Measurements from ENCODE around the gene TOR2A. TPM values are rescaled to one million over a fixed set of nuclear protein-coding genes. Genes with fewer than 3 reads are reported as not detected.

Gene TOR2A
- total and polyA plus RNA-seq, 5 experiments from 2014 or later: 9.8 to 24.7 (median 18.1) TPM

DNA sequence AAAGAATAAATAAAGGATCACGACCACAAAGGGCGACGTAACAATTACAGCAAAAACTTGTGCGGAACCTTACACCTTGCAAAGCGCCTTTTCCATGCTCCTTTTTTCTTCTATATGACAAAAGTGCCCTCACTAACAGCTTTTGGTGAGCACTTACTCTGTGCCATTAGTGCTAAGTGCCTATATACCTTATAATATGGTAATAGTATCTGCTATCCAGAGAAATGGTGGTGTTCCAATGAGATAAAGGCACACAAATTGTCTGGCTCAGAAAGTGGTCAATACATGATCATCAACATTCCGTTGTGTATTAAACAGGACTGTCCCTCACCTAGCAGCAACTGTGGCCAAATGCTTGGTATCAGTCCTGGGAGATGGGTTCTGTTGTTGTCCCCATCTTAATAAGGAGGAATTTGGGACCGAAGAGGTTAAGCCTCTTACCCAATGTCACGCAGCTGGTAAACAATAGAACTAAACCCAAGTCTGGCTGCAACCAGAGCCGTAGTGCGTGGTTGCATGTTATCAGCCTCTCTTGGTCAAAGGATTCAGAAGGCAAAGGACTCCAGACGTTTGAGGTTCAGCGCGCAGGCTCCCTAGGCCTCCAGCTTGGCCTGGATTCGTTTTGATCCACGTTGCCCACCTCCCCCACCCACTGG is 564 bp upstream of the TOR2A start:
- POLR2A ChIA-PET: interaction anchor here (1.0 to 3.8 kb wide), 27 partner anchors 8 to 540 kb away, joined by 3 to 54 read pairs (median 5); partner anchors contain the start of genes CDK9, GOLGA2, LRSAM1 and PTRH1
- ATAC-seq (no peak), DNase-seq (no peak)
- Mint-ChIP-seq H3K36me3 (peaks cover 4 to 28% (median 7%) of the 10 kb centered on the region in 3 donors), H3K4me3 (peak overlapping the region; percentile 80 to 98 (median 96)), H3K27me3 (peaks cover 0 to 1% (median 0%) of the 10 kb centered on the region in 5 donors), H3K27ac (peak overlapping the region; percentile 82 to 98 (median 94)), H3K4me1 (peaks cover 7 to 20% (median 14%) of the 10 kb centered on the region in 4 donors), H3K9me3 (no peaks in the 10 kb centered on the region)

DNA sequence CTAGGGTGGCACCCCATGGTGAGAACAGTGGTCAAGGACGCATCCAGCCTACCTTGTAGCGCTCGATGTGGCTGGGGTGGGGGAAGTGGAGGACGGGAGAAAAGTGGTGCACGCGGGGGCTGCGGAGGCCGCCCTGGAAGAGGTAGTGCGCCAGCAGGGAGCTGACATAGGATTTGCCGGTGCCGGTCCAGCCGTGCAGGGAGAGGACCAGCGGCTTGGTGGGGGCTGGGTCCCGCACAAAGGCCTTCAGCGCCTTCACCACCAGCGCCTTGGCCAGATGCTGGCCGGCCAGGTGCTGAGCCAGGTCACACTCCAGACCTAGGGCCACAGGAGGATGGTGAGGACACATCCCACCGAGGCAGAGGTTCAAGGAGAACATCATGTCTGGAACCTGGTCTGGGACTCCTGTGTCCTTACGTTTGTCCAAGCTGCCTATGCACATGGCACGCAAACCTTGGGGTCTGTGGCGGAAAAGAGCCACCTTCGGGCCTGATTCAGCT is 797 bp downstream of the TOR2A start:
- DNase-seq: peak in 1 of 10 donors; percentile 13
- ATAC-seq: no peak
- peak overlapping the region in 9 of 10 donors; percentile 56 to 98 (median 92) for H3K27ac Mint-ChIP-seq
- H3K9me3 Mint-ChIP-seq: no peaks in the 10 kb centered on the region
- peaks cover 4 to 19% (median 6%) of the 10 kb centered on the region in 3 donors for H3K36me3 Mint-ChIP-seq
- H3K4me1 Mint-ChIP-seq: peaks cover 9 to 20% (median 14%) of the 10 kb centered on the region in 4 donors
- H3K4me3 Mint-ChIP-seq: peak overlapping the region; percentile 78 to 98 (median 86)
- peaks cover 0 to 1% (median 0%) of the 10 kb centered on the region in 5 donors for H3K27me3 Mint-ChIP-seq
- POLR2A ChIA-PET: interaction anchor here (0.8 to 3.8 kb wide), 29 partner anchors 10 to 541 kb away, joined by 3 to 54 read pairs (median 5); partner anchors contain the start of genes CDK9, GOLGA2, LRSAM1 and PTRH1

DNA sequence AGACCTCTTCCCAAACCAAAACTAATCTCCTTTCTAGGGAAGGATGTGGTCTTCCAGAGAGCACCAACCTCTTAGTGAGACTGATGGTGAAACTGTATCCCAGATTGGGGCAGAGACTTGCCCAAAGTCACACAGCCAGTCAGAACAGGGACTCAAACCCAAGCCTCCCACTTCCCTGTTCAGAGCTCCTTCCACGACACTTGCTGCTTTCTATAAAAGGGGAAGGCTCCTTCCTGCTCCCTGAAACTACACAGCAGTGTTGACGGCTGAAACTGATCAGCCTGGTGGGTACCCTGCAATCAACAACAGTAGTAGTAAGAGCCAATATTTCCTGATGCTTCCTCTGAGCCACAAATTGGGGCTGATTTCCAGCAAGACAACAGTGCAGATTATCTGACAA is 1.5 kb downstream of the TOR2A start:
- peaks cover 9 to 20% (median 14%) of the 10 kb centered on the region in 4 donors for H3K4me1 Mint-ChIP-seq
- peaks cover 3 to 13% (median 4%) of the 10 kb centered on the region in 3 donors for H3K36me3 Mint-ChIP-seq
- POLR2A ChIA-PET: no interaction called here
- H3K4me3 Mint-ChIP-seq: peak overlapping the region; percentile 39 to 97 (median 76)
- H3K27me3 Mint-ChIP-seq: peaks cover 0 to 1% (median 0%) of the 10 kb centered on the region in 5 donors
- peak overlapping the region in 7 of 10 donors; percentile 37 to 98 (median 84) for H3K27ac Mint-ChIP-seq
- H3K9me3 Mint-ChIP-seq: no peaks in the 10 kb centered on the region
- no peak for ATAC-seq
- DNase-seq: no peak

DNA sequence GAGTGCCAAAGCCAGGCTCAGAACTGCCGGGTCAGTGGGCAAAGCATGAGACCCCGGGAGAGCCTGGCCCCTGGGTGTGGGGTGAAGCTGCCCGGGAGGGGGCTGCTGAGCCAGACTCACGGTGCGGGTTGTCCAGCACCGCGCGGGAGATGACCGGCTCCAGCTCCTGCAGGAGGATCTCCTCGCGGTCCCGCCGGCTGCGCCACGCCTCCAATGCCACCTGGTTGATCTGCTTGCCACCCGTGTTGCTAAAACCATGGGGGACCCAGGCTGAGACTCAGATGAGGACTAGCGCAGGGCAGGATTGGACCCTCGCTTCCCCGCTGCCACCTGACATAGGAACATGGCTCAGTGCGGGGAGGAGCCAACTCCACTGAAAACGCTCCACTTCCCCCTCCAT is 2.6 kb downstream of the TOR2A start:
- Mint-ChIP-seq H3K4me1 (peaks cover 9 to 20% (median 14%) of the 10 kb centered on the region in 4 donors), H3K4me3 (no peak overlapping the region), H3K27ac (peak overlapping the region in 1 of 10 donors; percentile 59), H3K27me3 (peaks cover 0 to 1% (median 0%) of the 10 kb centered on the region in 5 donors), H3K9me3 (no peaks in the 10 kb centered on the region), H3K36me3 (peaks cover 0 to 5% (median 0%) of the 10 kb centered on the region in 3 donors)
- ATAC-seq (no peak), DNase-seq (no peak)
- POLR2A ChIA-PET: interaction anchor here (0.7 kb wide), 1 partner anchor 15 kb away, joined by 3 read pairs; no protein-coding TSS in a partner anchor

DNA sequence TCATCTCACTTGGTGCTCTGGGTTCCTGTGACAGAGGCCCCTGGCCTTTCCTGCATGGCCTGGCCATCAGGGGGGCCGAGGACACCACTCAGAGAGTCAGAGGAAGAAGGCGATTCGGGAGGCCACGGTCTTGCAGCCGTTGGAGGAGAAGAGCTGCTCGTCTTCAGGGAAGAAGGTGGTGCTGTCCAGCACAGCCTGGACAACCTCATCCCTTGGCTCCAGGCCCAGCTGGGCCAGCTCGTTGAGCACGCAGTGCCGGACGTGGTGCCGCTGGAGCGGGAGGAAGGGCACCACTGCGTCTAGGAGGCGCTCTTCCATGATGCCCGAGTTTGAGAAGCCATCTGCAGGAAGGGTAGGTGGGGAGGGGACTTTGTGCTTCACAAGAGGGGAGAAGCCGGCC is 3.2 kb downstream of the TOR2A start:
- DNase-seq (no peak), ATAC-seq (no peak)
- POLR2A ChIA-PET: interaction anchor here (0.7 kb wide), 1 partner anchor 15 kb away, joined by 3 read pairs; no protein-coding TSS in a partner anchor
- Mint-ChIP-seq H3K4me1 (peaks cover 9 to 17% (median 14%) of the 10 kb centered on the region in 4 donors), H3K27ac (peak overlapping the region in 1 of 10 donors; percentile 62), H3K4me3 (no peak overlapping the region), H3K9me3 (no peaks in the 10 kb centered on the region), H3K27me3 (peaks cover 0 to 1% (median 0%) of the 10 kb centered on the region in 5 donors), H3K36me3 (peaks cover 0 to 5% (median 0%) of the 10 kb centered on the region in 3 donors)

DNA sequence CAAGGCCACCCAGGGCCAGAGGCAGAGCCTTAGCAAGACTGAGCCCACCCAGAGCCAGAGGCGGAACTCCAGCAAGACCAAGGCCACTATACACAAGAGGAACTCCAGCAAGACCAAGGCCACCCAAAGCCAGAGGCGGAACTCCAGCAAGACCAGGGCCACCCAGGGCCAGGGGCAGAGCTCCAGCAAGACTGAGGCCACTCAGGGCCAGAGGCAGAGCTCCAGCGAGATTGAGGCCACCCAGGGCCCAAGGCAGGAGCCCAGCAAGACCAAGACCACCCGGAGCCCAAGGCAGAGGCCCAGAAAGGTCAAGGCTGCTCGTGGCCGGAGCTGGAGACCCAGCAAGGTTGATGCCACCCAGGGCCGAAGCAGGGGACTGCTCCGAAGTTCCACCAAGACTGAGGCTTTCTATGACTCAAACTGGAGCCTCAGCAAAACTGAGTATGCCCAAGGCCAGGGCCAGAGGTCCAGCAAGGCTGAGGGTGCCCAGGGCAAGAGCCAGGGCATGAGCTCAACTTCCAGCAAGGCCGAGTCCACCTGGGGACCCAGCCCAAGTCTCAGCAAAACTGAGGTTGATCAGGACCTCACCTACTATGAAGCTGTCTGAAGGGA is 4.2 kb downstream of the TOR2A start:
- no peak for DNase-seq
- H3K27ac Mint-ChIP-seq: peak overlapping the region in 4 of 10 donors; percentile 11 to 55 (median 46)
- peaks cover 0 to 1% (median 0%) of the 10 kb centered on the region in 5 donors for H3K27me3 Mint-ChIP-seq
- no peak for ATAC-seq
- POLR2A ChIA-PET: interaction anchor here (0.6 to 0.8 kb wide), 2 partner anchors 100 to 139 kb away, joined by 4 to 5 read pairs; no protein-coding TSS in a partner anchor
- H3K4me1 Mint-ChIP-seq: peaks cover 9 to 17% (median 14%) of the 10 kb centered on the region in 4 donors
- peaks cover 0 to 5% (median 0%) of the 10 kb centered on the region in 3 donors for H3K36me3 Mint-ChIP-seq
- H3K9me3 Mint-ChIP-seq: no peaks in the 10 kb centered on the region
- H3K4me3 Mint-ChIP-seq: no peak overlapping the region

DNA sequence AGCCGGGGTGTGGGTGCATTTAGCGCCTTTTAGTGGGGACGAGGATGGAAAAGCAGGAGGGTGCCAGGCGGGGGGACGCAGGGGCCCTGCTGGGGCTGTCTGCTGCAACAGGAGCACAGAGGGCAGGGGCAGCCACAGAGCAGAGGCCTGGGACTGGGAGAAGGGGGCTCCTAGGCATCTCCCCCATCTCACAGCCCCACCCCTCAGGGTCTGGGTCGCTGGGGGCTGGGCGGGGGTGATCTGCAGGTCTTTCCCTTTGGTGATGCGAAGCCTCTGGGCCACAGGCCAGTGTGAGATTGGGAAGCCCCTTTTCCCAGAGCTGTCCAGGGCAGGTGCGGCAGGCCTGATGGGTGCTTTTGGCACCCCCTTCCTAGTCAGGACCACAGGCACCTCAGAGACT is 4.8 kb downstream of the TOR2A start:
- peaks cover 0 to 5% (median 0%) of the 10 kb centered on the region in 3 donors for H3K36me3 Mint-ChIP-seq
- POLR2A ChIA-PET: no interaction called here
- H3K4me1 Mint-ChIP-seq: peaks cover 8 to 12% (median 10%) of the 10 kb centered on the region in 4 donors
- H3K27me3 Mint-ChIP-seq: peaks cover 0 to under 1% (median 0%) of the 10 kb centered on the region in 5 donors
- no peak overlapping the region for H3K4me3 Mint-ChIP-seq
- no peaks in the 10 kb centered on the region for H3K9me3 Mint-ChIP-seq
- ATAC-seq (no peak), DNase-seq (no peak)
- H3K27ac Mint-ChIP-seq: peak overlapping the region in 2 of 10 donors; percentile 53 to 55

DNA sequence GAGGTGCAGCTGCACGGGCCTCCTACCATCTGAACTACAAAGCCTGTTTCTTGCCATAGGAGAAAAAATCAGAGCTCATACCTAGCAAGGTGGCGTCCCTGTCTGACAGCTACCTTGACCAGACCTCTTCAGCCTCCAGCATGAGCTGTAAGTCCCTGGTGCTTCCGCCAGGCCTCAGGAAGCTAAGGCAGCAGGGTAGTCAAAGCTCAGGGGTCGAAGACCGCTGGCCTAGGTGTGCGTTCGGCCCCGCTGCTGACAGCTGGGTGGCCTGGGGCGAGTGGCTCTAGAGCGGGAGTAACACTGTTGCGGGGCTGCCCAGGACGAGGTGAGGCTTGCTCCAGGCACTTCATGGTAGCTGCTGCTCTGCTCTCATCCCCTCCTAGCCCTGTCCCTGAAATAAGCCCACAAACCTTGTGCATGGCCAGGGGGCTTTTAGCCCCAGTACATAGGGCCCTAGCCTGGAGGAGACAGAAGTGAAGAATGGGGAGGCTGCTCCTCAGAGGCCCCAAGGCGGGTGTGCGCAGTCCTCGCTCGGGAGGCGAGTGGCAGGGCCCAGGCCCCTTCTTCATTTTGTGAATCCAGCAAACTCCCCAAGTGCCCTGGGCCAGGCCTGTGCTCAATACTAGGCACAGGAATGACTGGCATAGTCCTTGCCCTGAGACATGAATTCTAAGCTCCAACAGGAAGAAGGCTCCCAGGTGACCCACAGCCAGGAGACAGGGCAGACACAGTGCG is 5.4 kb downstream of the TOR2A start:
- Mint-ChIP-seq H3K36me3 (peaks cover 0 to 5% (median 0%) of the 10 kb centered on the region in 3 donors), H3K27me3 (no peaks in the 10 kb centered on the region), H3K9me3 (no peaks in the 10 kb centered on the region), H3K4me1 (peaks cover 8 to 11% (median 9%) of the 10 kb centered on the region in 4 donors), H3K27ac (peak overlapping the region in 2 of 10 donors; percentile 62 to 82), H3K4me3 (no peak overlapping the region)
- POLR2A ChIA-PET: no interaction called here
- ATAC-seq (no peak), DNase-seq (no peak)

DNA sequence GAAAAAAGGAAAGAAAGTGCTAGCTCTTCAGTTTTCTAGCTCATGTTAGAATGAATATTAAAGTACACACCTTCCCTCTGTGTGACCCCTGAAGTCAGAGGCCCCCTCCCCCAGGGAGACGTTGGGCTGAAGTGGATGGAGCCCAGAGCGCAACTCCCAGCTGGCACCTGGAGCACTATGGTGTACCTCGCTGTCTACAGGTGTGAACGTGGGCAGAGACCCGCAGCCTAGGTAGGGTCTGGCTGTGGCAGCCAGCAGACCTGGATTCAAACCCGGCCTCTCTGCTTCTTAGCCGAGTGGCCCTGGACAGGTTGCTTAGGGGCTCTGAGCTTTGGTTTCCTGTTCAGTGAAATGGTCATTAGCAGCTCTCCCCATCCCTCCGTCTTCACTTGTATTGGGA is 6.3 kb downstream of the TOR2A start:
- H3K4me1 Mint-ChIP-seq: peaks cover 4 to 5% (median 5%) of the 10 kb centered on the region in 4 donors
- no peaks in the 10 kb centered on the region for H3K9me3 Mint-ChIP-seq
- POLR2A ChIA-PET: no interaction called here
- ATAC-seq (no peak), DNase-seq (no peak)
- peak overlapping the region in 1 of 10 donors; percentile 15 for H3K27ac Mint-ChIP-seq
- no peaks in the 10 kb centered on the region for H3K27me3 Mint-ChIP-seq
- H3K4me3 Mint-ChIP-seq: no peak overlapping the region
- H3K36me3 Mint-ChIP-seq: peaks cover 0 to 5% (median 0%) of the 10 kb centered on the region in 3 donors

DNA sequence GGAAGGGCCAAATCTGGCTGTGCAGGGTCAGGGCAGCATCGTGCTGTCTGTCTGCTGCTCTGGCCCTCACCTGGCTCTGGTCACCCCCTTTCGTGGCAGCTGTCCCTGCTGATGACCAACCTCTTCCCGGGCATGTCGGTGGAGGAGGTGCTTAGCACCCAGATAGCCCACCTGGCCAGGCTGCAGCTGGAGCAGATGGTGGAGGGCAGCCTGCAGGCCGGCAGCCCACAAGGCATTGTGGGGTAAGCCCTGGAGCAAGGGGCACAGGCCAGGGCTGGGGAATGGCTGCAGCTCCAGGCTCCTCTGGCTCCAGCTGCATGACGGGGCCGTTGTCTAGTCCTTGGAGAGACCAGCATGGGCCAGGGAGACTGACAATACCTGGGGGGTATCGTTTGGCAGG is 8.2 kb downstream of the TOR2A start:
- H3K9me3 Mint-ChIP-seq: no peaks in the 10 kb centered on the region
- no peak overlapping the region for H3K27ac Mint-ChIP-seq
- peaks cover 0 to 2% (median 0%) of the 10 kb centered on the region in 5 donors for H3K27me3 Mint-ChIP-seq
- H3K4me3 Mint-ChIP-seq: no peak overlapping the region
- POLR2A ChIA-PET: interaction anchor here (0.7 kb wide), 1 partner anchor 11 kb away, joined by 4 read pairs; the partner anchor contains the start of gene PTRH1
- ATAC-seq (no peak), DNase-seq (no peak)
- H3K36me3 Mint-ChIP-seq: peaks cover 0 to 4% (median 0%) of the 10 kb centered on the region in 3 donors
- peaks cover 0 to 13% (median under 1%) of the 10 kb centered on the region in 4 donors for H3K4me1 Mint-ChIP-seq

DNA sequence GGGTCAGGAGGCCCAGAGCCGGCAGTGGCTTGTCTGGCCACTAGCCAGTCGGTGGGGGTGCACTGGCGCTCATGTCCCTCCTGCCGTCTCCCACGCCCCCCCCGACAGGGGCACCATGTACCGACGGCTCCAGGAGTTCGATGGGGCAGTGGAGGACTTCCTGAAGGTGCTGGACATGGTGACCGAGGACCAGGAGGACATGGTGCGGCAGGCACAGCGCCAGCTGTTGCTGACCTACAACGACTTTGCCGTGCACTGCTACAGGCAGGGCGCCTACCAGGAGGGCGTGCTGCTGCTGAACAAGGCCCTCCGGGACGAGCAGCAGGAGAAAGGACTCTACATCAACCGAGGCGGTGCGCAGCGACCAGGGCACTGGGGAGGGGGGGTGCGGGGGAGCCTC is 11.1 kb downstream of the TOR2A start:
- POLR2A ChIA-PET: interaction anchor here (0.7 to 1.2 kb wide), 3 partner anchors 10 to 14 kb away, joined by 3 to 5 read pairs (median 3); partner anchors contain the start of gene TOR2A
- no peaks in the 10 kb centered on the region for H3K9me3 Mint-ChIP-seq
- H3K4me1 Mint-ChIP-seq: peaks cover 13 to 34% (median 23%) of the 10 kb centered on the region in 4 donors
- DNase-seq (no peak), ATAC-seq (no peak)
- peak overlapping the region in 1 of 10 donors; percentile 42 for H3K27ac Mint-ChIP-seq
- no peak overlapping the region for H3K4me3 Mint-ChIP-seq
- H3K36me3 Mint-ChIP-seq: no peaks in the 10 kb centered on the region
- H3K27me3 Mint-ChIP-seq: peaks cover 0 to 2% (median 0%) of the 10 kb centered on the region in 5 donors

DNA sequence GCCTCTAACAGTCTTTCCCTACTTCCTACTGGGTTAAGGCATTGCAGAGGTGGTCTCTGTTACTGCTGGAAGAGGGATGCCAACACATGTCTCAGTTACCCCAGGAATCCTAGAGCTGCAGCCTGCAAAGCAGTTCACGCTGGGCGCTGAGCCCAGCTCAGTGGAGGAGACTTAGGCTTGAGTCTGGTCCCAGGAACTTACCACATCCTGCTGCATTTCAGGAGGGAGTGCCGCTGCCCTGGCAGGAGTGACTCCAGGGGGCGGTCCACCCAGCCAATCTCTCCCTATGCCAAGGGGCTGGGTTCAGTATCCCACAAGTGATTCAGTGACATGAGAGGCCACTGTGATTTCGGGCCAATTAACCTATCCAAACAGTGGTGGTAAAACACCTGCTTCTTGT is 11.7 kb downstream of the TOR2A start:
- DNase-seq (no peak), ATAC-seq (no peak)
- H3K4me3 Mint-ChIP-seq: no peak overlapping the region
- peak overlapping the region in 5 of 10 donors; percentile 14 to 56 (median 42) for H3K27ac Mint-ChIP-seq
- peaks cover 13 to 34% (median 24%) of the 10 kb centered on the region in 4 donors for H3K4me1 Mint-ChIP-seq
- H3K27me3 Mint-ChIP-seq: peaks cover 0 to 2% (median 0%) of the 10 kb centered on the region in 5 donors
- no peaks in the 10 kb centered on the region for H3K36me3 Mint-ChIP-seq
- no peaks in the 10 kb centered on the region for H3K9me3 Mint-ChIP-seq
- POLR2A ChIA-PET: interaction anchor here (0.7 to 0.8 kb wide), 2 partner anchors 9 to 11 kb away, joined by 3 to 5 read pairs; partner anchors contain the start of gene TOR2A

Measured in naive thymus-derived CD8-positive, alpha-beta T cell (primary cell).